Renal cortical epithelial cell (primary cell): ENCODE results near the gene ETV1. TPM values are rescaled to one million over a fixed set of nuclear protein-coding genes. Genes with fewer than 3 reads are reported as not detected.
A peak's percentile ranks its signal among the peaks of the same experiment; 100 is the strongest.

Experiments used
- DNase-seq: peaks from one replicate; pipeline ENCODE4 v3.0.0-alpha.2; 2011; ENCODE audit warnings: low read depth
- total RNA-seq: library from RNA; depleted of rRNA; stranded (reverse); fragments of >200 nt; gene quantifications from 2 replicates; pipeline ENCODE4 v1.2.3, GENCODE V29; 2014

The ETV1 gene
- total RNA-seq, 1 donor from 2014 or later, result 2.3 TPM

DNA sequence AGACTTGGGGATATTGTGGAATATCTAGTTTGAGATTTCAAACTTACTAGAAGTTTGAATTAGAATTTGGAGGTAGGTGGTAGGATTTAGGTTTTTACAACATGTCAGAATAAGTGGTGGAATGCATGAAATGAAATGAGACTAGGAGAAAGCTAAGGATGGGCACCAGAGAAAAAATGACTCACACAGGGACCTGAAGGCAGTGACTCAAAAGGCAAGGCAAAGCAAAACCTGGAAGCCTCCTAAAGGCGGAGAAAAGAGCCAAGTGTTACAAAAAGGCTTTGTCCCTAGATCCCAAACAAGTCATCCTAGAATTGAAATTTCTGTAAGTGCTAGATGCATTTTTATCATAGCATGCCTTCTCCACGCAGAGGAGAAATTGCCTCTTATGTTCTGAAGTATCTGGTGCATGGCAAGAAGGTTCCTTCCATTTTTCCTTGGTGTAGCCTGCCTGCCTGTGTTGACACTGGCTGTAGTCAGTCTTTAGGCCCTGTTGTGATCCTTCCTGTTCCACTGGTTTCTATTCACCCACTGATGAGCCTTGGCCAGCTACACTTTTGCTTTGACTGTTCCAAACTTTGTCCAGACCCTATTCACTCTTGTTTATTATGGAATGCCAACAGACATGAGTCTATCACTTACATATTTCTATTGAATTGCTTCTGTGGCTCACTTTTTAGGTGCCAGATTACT lies 109.3 kb downstream of the ETV1 start:
- DNase-seq, result peak; percentile 81

DNA sequence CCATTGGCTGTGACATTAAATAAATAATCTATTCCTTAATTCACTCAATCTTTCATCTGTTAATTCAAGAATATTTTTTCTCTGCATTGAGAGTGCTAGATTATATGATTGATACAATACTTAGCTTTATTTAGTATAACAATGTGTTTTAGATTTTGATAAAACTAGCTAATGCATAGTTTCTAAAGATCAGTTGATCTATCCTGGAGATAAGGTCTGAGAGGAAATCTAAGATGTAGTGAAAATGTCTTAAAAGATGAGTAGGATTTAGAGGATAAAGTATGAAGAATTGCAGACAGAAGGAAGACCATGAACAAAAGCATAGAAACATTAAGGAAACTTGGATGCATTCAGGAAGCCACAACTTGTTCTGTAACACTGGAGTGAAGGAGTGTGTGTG lies 110.3 kb downstream of the ETV1 start:
- no peak for DNase-seq

DNA sequence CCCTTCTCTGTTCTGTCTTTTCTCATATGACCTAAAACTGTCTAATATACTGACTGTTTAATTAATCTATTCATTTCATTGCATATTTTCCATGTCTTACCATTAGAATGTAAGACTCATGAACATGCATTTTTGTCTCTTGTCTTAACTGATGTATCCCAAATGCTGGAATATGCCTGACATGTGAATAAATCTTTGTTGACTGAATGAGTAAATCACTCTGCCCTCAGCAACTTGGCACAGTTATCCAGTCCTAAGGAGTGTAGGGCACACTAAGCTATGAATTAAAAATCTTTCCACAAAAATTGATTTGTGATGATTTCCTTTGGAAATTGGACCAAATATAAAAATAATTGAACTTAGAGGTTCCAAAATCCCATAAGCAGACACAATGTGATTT lies 111.3 kb downstream of the ETV1 start:
- DNase-seq, result no peak

GRCh38 chr7:13875496-13876074 lies 113.9 kb downstream of the ETV1 start:
- DNase-seq, result no peak

GRCh38 chr7:13874783-13875182 lies 114.7 kb downstream of the ETV1 start:
- peak; percentile 57 for DNase-seq

DNA sequence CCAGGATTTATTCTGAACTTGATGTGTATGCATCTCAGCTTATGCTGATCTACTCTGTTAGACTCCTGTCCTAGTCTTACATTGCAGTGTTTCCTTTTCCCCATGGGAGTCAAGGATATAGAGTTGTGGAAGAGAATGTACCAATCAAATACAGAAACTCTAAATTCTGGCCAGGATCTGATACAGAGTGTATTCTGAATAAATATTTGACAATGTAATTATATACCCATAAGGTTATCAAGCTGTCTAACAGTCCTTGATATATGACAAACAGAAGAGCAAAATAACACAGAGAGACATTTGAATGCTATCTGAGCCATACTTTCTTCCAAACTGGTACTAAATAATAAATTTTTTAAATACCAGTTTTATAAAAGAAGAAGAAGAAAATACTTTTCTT lies 116.8 kb downstream of the ETV1 start:
- no peak for DNase-seq

DNA sequence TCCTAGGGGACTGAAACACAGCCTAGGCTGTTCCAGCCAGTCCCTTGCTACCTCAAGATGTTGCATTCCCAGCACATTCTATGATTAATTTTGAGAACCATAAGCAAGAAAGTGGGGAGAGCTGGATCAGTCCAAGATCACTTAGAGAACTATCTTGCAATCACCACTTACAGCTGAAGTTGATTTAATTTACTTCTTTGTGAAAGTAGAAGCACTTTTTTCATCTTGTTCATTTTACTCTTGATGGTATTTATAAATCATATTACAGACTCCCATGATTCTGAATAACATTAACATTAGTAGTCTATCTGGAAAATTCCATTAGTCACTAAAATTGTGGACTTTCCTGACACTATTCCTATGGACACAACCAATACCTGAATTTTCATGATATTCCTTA lies 118.5 kb downstream of the ETV1 start:
- DNase-seq, result no peak

- peak; percentile 56 for DNase-seq
Measured at GRCh38 chr7:13860734-13861133, 128.7 kb downstream of the ETV1 start.

GRCh38 chr7:13856012-13856411 lies 133.5 kb downstream of the ETV1 start:
- DNase-seq, result no peak

GRCh38 chr7:13852281-13852968 lies 137.0 kb downstream of the ETV1 start:
- DNase-seq, result peak; percentile 57

GRCh38 chr7:13851736-13852135 lies 137.7 kb downstream of the ETV1 start:
- peak; percentile 56 for DNase-seq

GRCh38 chr7:13850185-13850752 lies 139.2 kb downstream of the ETV1 start:
- peak; percentile 100 for DNase-seq

DNA sequence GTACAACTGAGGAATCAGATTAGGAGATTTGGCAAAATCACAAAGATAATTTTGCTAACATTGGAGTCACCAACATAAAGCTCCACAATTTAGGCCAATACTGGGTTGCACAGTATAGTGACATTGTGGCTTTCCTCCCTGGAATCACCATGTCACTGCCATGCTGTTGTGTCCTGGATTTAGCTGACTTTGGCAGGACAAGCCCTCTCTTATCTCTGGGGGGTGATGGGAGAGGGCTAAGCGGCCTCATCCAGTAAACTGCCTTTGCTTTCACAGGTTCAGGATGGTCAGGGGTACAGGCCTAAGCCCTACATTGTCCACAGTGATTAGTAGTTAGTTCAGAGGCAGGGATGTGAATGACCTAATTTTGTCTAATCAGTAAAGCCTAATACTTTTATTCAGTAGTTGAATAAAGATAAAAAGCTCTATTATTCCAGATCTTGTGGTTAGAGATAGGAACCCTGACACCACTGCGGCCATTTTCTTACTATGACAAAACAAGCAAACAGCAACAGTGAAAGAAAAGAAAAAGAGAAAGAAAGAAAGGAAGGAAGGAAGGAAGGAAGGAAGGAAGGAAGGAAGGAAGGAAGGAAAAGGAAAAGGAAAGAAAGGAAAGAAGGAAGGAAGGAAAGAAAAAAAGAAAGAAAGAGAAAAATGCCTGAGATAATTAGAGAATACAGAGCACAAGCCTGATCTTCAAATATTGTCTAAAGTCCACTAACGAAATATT lies 140.1 kb downstream of the ETV1 start:
- DNase-seq, result no peak

DNA sequence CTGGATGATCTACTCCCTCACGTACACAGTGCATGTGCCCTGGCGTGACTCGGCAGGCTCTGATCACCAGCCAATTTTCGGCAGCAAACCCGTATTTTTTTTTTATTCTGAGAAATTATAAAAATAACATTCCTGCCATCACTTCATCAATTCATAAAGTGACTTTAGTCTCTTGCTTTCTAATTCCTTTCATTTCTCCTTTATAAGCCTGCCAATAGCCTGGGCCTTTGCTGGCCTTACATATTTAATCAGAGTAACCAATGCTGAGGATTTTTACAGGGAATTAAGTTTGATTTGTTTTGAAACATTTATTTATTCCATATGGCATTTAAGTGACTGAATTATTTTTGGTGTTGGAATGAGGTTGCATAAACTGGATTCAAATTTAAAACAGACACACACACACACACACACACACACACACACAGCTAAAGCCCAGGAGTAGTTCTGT lies 140.8 kb downstream of the ETV1 start:
- no peak for DNase-seq

DNA sequence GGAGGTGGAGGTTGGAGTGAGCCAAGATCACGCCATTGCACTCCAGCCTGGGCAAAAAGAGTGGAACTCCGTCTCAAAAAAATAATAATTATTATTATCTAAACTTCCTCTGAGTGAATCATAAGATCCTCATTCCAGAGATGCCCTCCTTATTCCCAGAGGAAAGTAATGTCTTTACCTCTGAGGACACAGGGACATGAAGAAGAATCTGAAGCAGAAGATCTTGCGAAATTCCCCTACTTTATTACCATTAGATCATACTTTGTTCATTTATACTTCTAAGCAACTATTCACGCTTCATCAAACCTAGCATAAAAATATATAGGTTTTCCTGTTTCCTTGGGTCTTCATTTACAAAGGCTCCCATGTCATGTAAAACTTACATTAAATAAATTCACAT lies 143.1 kb downstream of the ETV1 start:
- peak; percentile 64 for DNase-seq

GRCh38 chr7:13845601-13846000 lies 143.9 kb downstream of the ETV1 start:
- no peak for DNase-seq

DNA sequence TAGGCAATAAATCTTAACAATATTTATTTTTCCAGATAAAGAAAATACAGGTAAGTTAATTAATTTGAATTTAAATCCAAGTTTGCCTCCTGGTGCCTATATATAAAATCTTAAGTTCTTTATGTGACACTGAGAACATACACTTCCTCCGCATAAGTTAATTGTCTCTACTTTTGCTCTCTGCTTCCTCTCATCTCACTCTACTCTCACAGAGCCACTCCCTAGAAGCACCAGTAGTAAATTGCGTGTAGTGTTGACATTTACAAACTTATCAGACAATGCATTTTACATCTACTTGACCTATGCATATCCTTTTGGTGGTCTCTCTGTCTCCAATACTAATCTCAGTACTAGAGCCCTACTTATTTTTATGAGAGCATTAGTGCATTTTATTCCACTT lies 144.5 kb downstream of the ETV1 start:
- DNase-seq, result no peak

GRCh38 chr7:13841284-13841683 lies 148.2 kb downstream of the ETV1 start:
- DNase-seq, result no peak
